ENCODE data around the gene KRTAP4-4.
"Not testable (repeated sequence)": the region's sequence is repeated elsewhere in the genome, so short reads cannot be mapped to it uniquely, and the experiment has no call there.

Gene KRTAP4-4

DNA sequence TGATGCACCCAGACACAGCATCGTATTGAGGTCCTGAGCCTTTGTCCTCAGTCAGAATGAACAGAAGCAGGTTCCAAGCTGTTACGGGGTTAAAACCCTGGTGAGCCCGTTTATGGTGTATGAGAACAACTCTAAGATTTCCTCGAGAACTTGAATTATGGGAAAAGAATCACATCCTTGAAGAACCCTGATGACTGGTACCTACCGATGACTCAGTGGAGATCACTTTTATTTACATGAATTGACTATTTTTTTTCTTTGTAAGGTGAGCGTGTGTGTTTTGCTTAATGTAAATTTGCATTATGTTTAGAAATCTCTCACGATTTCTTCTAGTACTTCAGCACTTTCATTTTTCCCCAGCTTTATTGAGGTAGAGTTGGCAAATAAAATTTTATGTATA, 3.3 kb upstream of the KRTAP4-4 start:
- TF ChIP-seq CTCF (conservative IDR thresholded peaks at IDR 0.05), result no peak
- no peak for TF ChIP-seq ZFX (IDR thresholded peaks at IDR 0.05)
- no peak overlapping the region for H3K27ac ChIP-seq

DNA sequence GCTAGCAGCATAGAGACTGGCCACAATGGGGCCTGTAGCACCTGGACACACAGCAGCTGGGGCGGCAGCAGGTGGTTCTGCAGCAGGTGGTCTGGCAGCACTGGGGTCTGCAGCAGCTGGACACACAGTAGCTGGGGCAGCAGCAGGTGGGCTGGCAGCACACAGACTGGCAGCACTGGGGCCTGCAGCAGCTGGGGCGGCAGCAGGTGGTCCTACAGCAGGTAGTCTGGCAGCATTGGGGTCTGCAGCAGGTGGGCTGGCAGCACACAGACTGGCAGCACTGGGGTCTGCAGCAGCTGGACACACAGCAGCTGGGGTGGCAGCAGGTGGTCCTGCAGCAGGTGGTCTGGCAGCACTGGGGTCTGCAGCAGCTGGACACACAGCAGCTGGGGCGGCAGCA, 358 bp downstream of the KRTAP4-4 start:
- not testable (repeated sequence) for H3K27ac ChIP-seq

DNA sequence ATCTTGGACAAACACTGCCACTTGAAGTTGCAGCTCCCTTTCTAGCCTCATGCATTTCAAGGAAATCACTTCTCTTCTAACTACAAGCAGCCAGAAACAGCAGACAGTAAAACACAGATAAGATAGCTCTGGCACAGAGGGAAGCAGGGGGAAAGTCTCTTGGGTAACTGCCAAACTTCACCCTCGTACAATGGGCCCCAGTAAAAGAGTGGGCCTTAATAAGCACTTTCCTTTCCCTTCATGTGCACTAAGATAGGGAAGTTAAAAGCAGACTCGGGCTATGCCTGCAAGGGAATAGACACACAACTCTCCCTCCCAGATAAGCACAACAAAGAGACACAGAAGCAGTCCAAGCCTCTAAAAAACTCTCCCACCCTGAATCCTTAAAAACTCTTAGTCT, 6.7 kb downstream of the KRTAP4-4 start:
- H3K27ac ChIP-seq, result no peak overlapping the region
- TF ChIP-seq CTCF (conservative IDR thresholded peaks at IDR 0.05) (no peak), ZFX (IDR thresholded peaks at IDR 0.05) (no peak)

GRCh38 chr17:41151525-41151924, 9.0 kb downstream of the KRTAP4-4 start:
- TF ChIP-seq CTCF (conservative IDR thresholded peaks at IDR 0.05), result no peak
- no peak for TF ChIP-seq ZFX (IDR thresholded peaks at IDR 0.05)
- no peak overlapping the region for H3K27ac ChIP-seq

GRCh38 chr17:41150026-41150425, 10.5 kb downstream of the KRTAP4-4 start:
- H3K27ac ChIP-seq, result no peak overlapping the region
- TF ChIP-seq ZFX (IDR thresholded peaks at IDR 0.05) (no peak), CTCF (conservative IDR thresholded peaks at IDR 0.05) (no peak)

DNA sequence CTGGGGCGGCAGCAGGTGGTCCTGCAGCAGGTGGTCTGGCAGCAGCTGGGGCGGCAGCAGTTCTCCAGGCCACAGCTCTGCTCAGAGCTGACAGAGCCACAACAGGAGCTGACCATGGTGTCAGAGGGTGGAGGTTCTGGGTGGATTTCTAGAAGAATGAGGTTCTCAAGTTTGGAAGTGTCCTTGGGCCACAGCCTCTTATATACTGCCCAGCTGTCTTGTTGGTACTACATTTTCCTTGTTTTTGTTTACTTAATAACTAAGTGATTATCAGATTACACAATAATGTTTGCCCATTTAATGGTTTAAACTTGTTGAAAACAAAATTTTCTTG, 10.9 kb downstream of the KRTAP4-4 start, which contains the start of gene KRTAP4-5:
Gene KRTAP4-5, minus strand, starts transcription at position 174 of the 334 bp plus-strand sequence. Its CDS starts 58 bp downstream, at position 116.
- TF ChIP-seq ZFX (IDR thresholded peaks at IDR 0.05) (no peak), CTCF (conservative IDR thresholded peaks at IDR 0.05) (no peak)
- no peak within 1 kb of the TSS for H3K27ac ChIP-seq

GRCh38 chr17:41148971-41149651, 11.4 kb downstream of the KRTAP4-4 start:
- H3K27ac ChIP-seq, result not testable (repeated sequence)

- no peak overlapping the region for H3K27ac ChIP-seq
Measured at GRCh38 chr17:41147531-41148204, 12.9 kb downstream of the KRTAP4-4 start.

More at GRCh38 chr17:41147531-41148204, 12.9 kb downstream of the KRTAP4-4 start:
- TF ChIP-seq ZFX (IDR thresholded peaks at IDR 0.05) (no peak), CTCF (conservative IDR thresholded peaks at IDR 0.05) (no peak)

Data from C4-2B (cell line).